ENCODE results near the gene UBE2E3. TPM values are rescaled to one million over a fixed set of nuclear protein-coding genes. Genes with fewer than 3 reads are reported as not detected.

UBE2E3 gene
- total RNA-seq, 1 donor from 2014 or later = 48.4 TPM

GRCh38 chr2:180971811-180972210, 8.6 kb upstream of the UBE2E3 start:
- no peak for DNase-seq (ENCODE audit: missing footprints)
- ATAC-seq = no peak
- intact Hi-C loops (cut with DNase I) = no loop called here

GRCh38 chr2:180975585-180975984, 4.8 kb upstream of the UBE2E3 start:
- intact Hi-C loops (cut with DNase I) = no loop called here
- no peak for ATAC-seq
- no peak for DNase-seq (ENCODE audit: missing footprints)

DNA sequence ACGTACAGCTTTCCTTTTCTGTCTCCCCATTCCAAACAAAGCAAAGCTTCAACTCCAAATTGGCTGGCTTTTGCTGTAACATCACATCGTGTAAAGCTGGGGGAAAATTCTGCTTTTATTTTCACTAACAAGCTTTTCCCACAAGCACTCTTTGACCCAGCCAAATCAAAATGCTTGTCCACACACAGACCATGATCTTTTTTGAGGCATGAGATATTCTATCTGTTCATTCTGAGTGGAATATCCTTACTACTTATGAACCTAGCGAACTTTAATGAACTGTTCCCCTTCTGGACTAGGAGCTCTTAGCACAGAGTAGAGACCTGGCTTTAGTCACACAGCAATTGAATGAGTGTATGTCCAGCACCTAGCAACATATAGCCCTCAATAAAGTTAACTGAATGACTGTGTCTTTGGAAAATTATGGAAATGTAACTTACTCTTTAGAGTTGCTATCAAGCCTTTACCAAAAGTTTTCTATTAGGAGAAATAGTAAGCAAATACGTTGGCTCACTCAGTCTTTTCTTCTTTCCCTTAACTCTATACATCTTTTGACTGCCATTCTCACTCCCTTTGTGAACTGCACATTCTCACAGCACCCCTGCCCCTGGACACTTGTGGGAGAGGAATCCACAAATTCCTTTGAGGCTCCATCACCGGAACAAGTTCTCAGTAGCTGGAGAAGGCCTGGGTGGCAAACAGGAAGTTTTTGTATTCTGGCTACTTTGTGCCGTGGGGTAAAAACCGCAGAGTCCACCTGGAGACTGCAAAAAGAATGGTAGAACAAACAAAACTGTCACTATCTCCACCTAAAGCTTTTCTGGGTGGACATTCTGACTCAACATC, 1.3 kb upstream of the UBE2E3 start:
- intact Hi-C loops (cut with DNase I) = no loop called here
- DNase-seq (ENCODE audit: missing footprints) = no peak

GRCh38 chr2:180979749-180980105, 678 bp upstream of the UBE2E3 start:
- no peak for DNase-seq (ENCODE audit: missing footprints)
- intact Hi-C loops (cut with DNase I) = loop anchor here (10.0 kb wide), 1 partner anchor 915 kb away; the partner anchor contains the start of gene ITPRID2
- no peak for ATAC-seq

More for the DNA sequence above, 1.3 kb upstream of the UBE2E3 start:
- no peak for ATAC-seq

- DNase-seq (ENCODE audit: missing footprints) (no peak), ATAC-seq (no peak)
- intact Hi-C loops (cut with DNase I) = loop anchor here (10.0 kb wide), 1 partner anchor 914 kb away; the partner anchor contains the start of gene ITPRID2
Observed at GRCh38 chr2:180980943-180981911, 822 bp downstream of the UBE2E3 start.

DNA sequence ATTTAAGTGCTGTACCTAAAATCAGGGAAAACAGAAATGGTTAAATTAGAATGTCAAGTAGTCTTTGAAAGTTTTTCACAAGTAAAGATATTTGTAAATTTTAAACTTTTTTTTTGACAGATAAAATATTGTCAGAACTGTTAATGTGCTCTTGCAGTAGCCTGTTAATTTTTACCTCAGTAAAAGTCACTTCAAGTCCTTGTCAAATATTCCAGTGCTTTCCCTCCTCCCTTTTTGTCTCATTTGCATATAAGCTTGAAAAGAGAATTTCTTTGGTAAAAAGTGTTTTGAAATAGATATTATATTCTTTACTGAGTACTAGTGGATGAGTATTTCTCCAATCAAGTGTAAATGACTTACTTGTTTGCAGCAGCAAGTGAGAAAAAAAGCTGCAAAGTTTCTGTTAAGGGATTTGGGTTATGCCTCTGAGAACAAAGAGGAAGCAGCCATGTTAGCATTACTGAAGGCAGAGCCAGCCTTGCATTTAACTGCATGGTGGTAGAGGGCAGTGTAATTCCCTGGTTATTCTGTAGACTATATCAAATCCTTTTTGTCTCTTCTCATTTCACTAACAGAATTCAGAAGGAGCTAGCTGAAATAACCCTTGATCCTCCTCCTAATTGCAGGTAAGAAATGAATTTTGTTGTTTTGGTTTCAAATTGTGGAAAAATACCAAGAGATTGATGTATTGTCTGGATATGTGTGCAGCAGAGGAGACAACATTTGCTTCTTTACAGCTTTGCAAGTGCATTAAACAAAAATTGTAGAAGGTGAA, 3.2 kb downstream of the UBE2E3 start:
- intact Hi-C loops (cut with DNase I) = loop anchor here (10.0 kb wide), 1 partner anchor 911 kb away; the partner anchor contains the start of gene ITPRID2
- no peak for ATAC-seq
- DNase-seq (ENCODE audit: missing footprints) = no peak

DNA sequence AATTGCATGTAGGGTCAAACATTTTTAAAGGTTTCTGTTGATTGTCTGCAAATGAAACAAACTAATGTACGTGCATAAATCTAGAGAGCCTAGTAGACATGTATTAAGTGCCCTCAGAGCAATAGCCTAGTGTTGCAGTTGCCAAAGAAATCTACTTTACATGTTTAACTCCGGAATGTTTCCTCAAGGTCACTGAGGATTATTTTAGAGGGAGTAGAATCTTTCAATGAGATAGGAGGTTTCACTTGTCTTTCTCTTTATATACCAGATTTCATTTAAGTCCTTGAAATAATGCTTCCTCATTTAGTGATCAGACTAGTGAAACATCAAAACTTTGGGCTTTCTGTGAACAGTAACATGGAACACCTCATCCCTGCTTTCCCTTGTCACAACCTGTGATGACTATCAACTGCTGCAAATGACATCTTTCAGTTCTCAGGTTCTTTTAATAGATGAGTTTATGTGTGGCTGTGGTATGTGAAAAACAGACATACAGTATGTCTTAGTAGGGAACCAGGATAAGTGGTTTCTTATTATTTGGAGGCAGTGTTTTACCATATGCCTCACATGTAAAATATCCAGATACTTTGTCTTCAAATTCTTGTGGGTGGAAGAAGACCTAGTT, 5.5 kb downstream of the UBE2E3 start:
- no peak for ATAC-seq
- intact Hi-C loops (cut with DNase I) = loop anchor here (10.0 kb wide), 1 partner anchor 909 kb away; the partner anchor contains the start of gene ITPRID2

GRCh38 chr2:180987146-180987545, 6.7 kb downstream of the UBE2E3 start:
- intact Hi-C loops (cut with DNase I) = loop anchor here (10.0 kb wide), 1 partner anchor 908 kb away; the partner anchor contains the start of gene ITPRID2
- DNase-seq (ENCODE audit: missing footprints) = no peak
- ATAC-seq = no peak

More for the DNA sequence above, 5.5 kb downstream of the UBE2E3 start:
- DNase-seq (ENCODE audit: missing footprints) = no peak

DNA sequence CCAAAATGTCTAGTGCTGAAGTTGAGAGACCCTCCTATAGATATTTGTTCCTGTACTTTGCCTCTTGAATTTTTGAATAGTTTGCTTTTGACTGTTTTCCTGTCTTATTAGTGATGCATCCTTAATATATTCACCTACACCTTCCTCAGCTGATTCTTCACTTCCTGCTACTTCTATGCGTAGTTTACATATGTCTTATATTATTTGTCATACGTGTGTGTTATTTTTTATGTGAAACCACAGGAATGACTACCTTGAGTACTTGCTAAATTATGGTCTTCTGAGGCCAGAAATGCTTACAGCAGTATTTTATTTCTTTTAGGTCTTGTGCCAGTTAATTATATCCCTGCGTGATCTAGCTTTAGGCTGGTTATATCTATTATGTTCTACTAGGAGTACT, 9.9 kb downstream of the UBE2E3 start:
- intact Hi-C loops (cut with DNase I) = no loop called here
- DNase-seq (ENCODE audit: missing footprints) (no peak), ATAC-seq (no peak)

DNA sequence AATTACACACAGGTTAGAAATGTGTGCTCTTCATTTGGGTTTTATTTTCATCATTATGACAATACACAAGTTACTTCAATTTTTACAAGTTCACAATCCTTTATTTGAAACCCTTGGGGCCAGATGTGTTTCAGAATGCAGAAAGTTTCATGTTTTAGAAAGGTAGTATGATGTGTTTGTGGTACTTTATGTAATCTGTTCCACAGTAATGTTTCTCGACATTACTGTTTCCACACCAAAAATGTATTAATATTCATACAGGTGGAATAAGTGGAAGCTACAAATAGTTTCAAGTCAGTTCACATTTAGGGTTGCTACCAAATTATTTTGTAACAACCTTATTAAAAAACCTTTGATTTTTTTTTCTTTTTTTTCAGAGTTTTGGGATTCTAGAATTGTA, 10.4 kb downstream of the UBE2E3 start:
- DNase-seq (ENCODE audit: missing footprints) (no peak), ATAC-seq (no peak)
- intact Hi-C loops (cut with DNase I) = no loop called here

- intact Hi-C loops (cut with DNase I) = no loop called here
- DNase-seq (ENCODE audit: missing footprints) (no peak), ATAC-seq (no peak)
Observed at GRCh38 chr2:180991361-180991760, 11.0 kb downstream of the UBE2E3 start.

DNA sequence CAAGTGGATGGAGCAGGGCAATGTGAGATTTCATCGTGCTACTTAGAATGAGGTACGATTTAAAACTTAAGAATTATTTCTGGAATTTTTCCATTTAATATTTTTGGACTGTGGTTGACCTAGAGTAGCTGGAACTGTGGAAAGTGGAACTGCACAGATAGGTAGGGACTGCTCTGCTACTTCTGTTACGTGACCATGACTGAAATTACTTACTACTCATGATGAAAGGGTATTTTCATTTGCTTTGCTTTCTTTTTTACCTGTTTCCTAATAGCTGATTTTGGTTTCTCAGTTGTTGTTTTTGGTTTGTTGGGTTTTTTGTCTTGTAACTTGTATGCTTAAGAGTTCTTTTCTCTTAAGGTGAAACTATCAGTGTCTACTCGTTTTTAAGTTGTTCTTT, 11.4 kb downstream of the UBE2E3 start:
- intact Hi-C loops (cut with DNase I) = no loop called here
- DNase-seq (ENCODE audit: missing footprints) = no peak
- ATAC-seq = no peak

GRCh38 chr2:180992994-180993393, 12.6 kb downstream of the UBE2E3 start:
- DNase-seq (ENCODE audit: missing footprints) (no peak), ATAC-seq (no peak)
- intact Hi-C loops (cut with DNase I) = no loop called here

- DNase-seq (ENCODE audit: missing footprints) (no peak), ATAC-seq (no peak)
- intact Hi-C loops (cut with DNase I) = no loop called here
Observed at GRCh38 chr2:180999274-180999964, 19.0 kb downstream of the UBE2E3 start.

GRCh38 chr2:181004647-181005325, 24.4 kb downstream of the UBE2E3 start:
- ATAC-seq = no peak
- intact Hi-C loops (cut with DNase I) = no loop called here
- DNase-seq (ENCODE audit: missing footprints) = no peak

DNA sequence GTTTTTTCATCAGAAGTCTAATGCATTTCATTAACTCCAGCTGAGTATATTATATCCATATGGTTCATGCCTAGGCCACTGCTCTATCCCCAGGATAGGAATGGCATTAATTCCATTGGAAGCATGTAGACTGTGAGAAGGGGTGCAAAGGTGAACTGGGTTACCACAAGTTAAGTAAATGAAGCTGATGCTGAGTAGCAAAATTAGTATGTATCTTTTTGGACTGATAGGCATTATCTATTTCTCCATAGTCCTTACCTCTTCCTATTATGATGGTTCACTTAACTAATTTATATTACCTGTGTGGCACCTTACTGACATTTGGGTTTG, 24.9 kb downstream of the UBE2E3 start:
- intact Hi-C loops (cut with DNase I) = no loop called here
- ATAC-seq (no peak), DNase-seq (ENCODE audit: missing footprints) (no peak)

DNA sequence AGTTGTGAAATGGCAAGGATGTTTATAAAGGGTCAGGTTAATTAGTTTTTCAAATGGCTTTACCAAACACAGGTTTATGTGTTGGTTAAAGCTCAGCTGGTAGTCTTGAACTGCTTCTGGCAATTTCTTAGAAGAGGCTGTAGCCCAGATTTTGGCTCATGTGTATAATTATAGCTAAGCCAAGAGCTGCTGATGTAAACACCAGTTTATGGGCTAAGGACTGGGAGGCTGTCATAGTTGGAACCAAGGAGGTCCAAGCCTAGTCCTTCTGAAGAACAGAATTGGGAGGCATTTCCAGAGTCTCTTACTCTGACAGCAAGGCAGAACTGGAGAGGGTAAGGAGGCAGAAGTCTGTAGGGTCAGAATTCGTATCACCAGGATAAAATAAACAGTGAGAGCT, 25.4 kb downstream of the UBE2E3 start:
- intact Hi-C loops (cut with DNase I) = no loop called here
- ATAC-seq = no peak

More for the DNA sequence above, 25.4 kb downstream of the UBE2E3 start:
- DNase-seq (ENCODE audit: missing footprints) = no peak
